Heart left ventricle (tissue), 16 donors: Measurements from ENCODE around the gene KCNN3. TPM values are rescaled to one million over a fixed set of nuclear protein-coding genes. Genes with fewer than 3 reads are reported as not detected.

ENCODE experiments used
- ATAC-seq, 4 donors: fragments of 200-7000 bp; cut with Tn5 transposase; one replicate each; pipeline ENCODE4 v1.9.1; 2020 to 2022; ENCODE audit warnings: moderate library complexity in 4 of 4, mild to moderate bottlenecking in 3 of 4, moderate number of reproducible peaks in 1 of 4
- DNase-seq, 5 donors: peaks; one replicate each; pipeline ENCODE4 v3.0.0-alpha.2; 2020
- H3K27ac ChIP-seq, 12 donors: fragments of 200-600 bp; sonication (generic) in 4 of 12; one replicate each; pipeline versions ENCODE4 v1.5.0 to v1.8.0; 2016 to 2022; ENCODE audit warnings: mild to moderate bottlenecking in 2 of 12
- H3K27me3 ChIP-seq, 9 donors: fragments of 200-600 bp; sonication (generic) in 2 of 9; one replicate each; pipeline versions ENCODE4 v1.5.1 to v1.8.0; 2016 to 2022; ENCODE audit warnings: mild to moderate bottlenecking in 3 of 9
- H3K36me3 ChIP-seq, 9 donors: fragments of 200-600 bp; sonication (generic) in 2 of 9; one replicate each; pipeline versions ENCODE4 v1.5.0 to v1.8.0; 2018 to 2022; ENCODE audit warnings: mild to moderate bottlenecking in 2 of 9
- H3K4me1 ChIP-seq, 12 donors: fragments of 200-600 bp; sonication (generic) in 4 of 12; one replicate each; pipeline versions ENCODE4 v1.5.0 to v1.8.0; 2016 to 2022; ENCODE audit warnings: mild to moderate bottlenecking in 3 of 12
- H3K4me3 ChIP-seq, 12 donors: fragments of 200-600 bp; sonication (generic) in 4 of 12; one replicate each; pipeline versions ENCODE4 v1.5.0 to v1.8.0; 2017 to 2022; ENCODE audit warnings: mild to moderate bottlenecking in 9 of 12, moderate library complexity in 4 of 12
- H3K9me3 ChIP-seq, 12 donors: fragments of 200-600 bp; sonication (generic) in 4 of 12; one replicate each; pipeline versions ENCODE4 v1.5.0 to v1.8.0; 2016 to 2022; ENCODE audit warnings: mild to moderate bottlenecking in 1 of 12
- CTCF ChIP-seq, 12 donors: fragments of 200-600 bp; sonication (generic) in 4 of 12; IDR thresholded peaks; one replicate each; pipeline versions ENCODE4 v1.5.0 to v1.8.0; 2018 to 2022; ENCODE audit warnings: antibody characterized with exemption in 12 of 12, mild to moderate bottlenecking in 5 of 12
- POLR2A ChIP-seq, 2 donors: fragments of 450-650 bp; IDR thresholded peaks; one replicate each; pipeline ENCODE4 v1.6.1; 2017; ENCODE audit warnings: antibody characterized with exemption in 2 of 2, mild to moderate bottlenecking in 2 of 2, moderate library complexity in 2 of 2
- WGBS, 4 donors: extraction: QIAGEN DNeasy Blood & Tissue Kit in 2 of 4; methylation state at CpG; one replicate each; pipeline versions ENCODE4 v1.1.5 to v1.1.7; 2013 to 2018; 5-methylcytosine and 5-hydroxymethylcytosine counted together
- intact Hi-C, 10 donors: fragments of 100-400 bp; cut with DNase I; formaldehyde crosslinking; loops; one replicate each; pipeline versions ENCODE4 v1.11.1 to v1.14.2; 2022
- polyA plus RNA-seq, 2 donors: library from polyadenylated mRNA; stranded (reverse); fragments of 200-250 nt; gene quantifications; one replicate each; pipeline ENCODE4 v1.2.3, GENCODE V29; 2013
- total RNA-seq, 9 donors: library from RNA; depleted of rRNA in 2 of 9; stranded (reverse); fragments of >200 nt in 2 of 9; fragmentation: NEBNext Ultra II Directional in 3 of 9; extraction: Animal tissue kit (Norgen Biotek cat#: 25700) in 3 of 9; gene quantifications; one replicate each; pipeline versions ENCODE4 v1.1.0 to v1.2.4, GENCODE V29; 2016 to 2023
- donor health status: ischemic (EF 13 %, LVEDD 7.1; RV severe dilation, severe dysfunction).
- donor health status: healthy with polysubstance abuse.
- donor health status: DM: no; HTN: yes; CAD: no.
- donor health status: DM: no; HTN: no; CAD: no.
- donor health status: ischemic (EF 25% LVEDD 6.9; RV normal size, moderate dysfunction).
- donor health status: ischemic (EF 25% LVEDD 5.7; RV mildly dilated, moderate dysfunction).
- donor health status: healthy.
- donor health status: DM: yes; HTN: yes; CAD: no.
- donor health status: ischemic (EF 35%, LVEDD 5.7; RV mildly dilated, moderate dysfunction).
- donor health status: nonischemic (EF 11% LVEDD 7.7; RV severe dilation, severe dysfunction).
- donor health status: DM: yes; HTN: yes; CAD: no.
- donor health status: PGD.
- donor health status: ischemic (EF 29% LVEDD 5.4; RV normal size, mild dysfunction).
- donor health status: nonischemic (EF 23%, LVEDD 6.1; RV moderate dilation, normal function).

KCNN3 gene
- total and polyA plus RNA-seq, 11 donors = 0.42 to 4.6 (median 2.2) TPM

- Histone ChIP-seq H3K4me1 (peaks cover 0 to 9% (median 0%) of the 10 kb centered on the region in 12 donors), H3K27ac (peak overlapping the region in 2 of 12 donors; percentile 38 to 58), H3K27me3 (no peaks in the 10 kb centered on the region), H3K4me3 (no peak overlapping the region), H3K9me3 (no peaks in the 10 kb centered on the region), H3K36me3 (no peaks in the 10 kb centered on the region)
- peak in 3 of 4 donors; percentile 16 to 61 (median 58) for ATAC-seq
- intact Hi-C loops = no loop called here
- 69 to 83% (median 79%) methylated on average over 10 of the region's 10 CpGs for WGBS, 4 donors
- TF ChIP-seq POLR2A (IDR thresholded peaks at IDR 0.05) (no peak), CTCF (IDR thresholded peaks at IDR 0.05) (no peak)
- DNase-seq = peak in 1 of 5 donors; percentile 32
These were observed 26.7 kb upstream of the KCNN3 start for GRCh38 chr1:154896771-154897286.

- no peaks in the 10 kb centered on the region for H3K9me3 ChIP-seq
- peak in 2 of 4 donors; percentile 33 to 67 for ATAC-seq
- TF ChIP-seq POLR2A (IDR thresholded peaks at IDR 0.05) = no peak
- no peak for TF ChIP-seq CTCF (IDR thresholded peaks at IDR 0.05)
- no peaks in the 10 kb centered on the region for H3K36me3 ChIP-seq
- intact Hi-C loops = no loop called here
- H3K27me3 ChIP-seq = no peaks in the 10 kb centered on the region
- H3K4me1 ChIP-seq = peaks cover 0 to 9% (median 0%) of the 10 kb centered on the region in 12 donors
- DNase-seq = no peak
- peak overlapping the region in 3 of 12 donors; percentile 20 to 58 (median 38) for H3K27ac ChIP-seq
- whole genome bisulfite sequencing, 4 donors = 46 to 67% (median 59%) methylated on average over 7 of the region's 7 CpGs
- H3K4me3 ChIP-seq = no peak overlapping the region
These were observed 25.7 kb upstream of the KCNN3 start for GRCh38 chr1:154895798-154896197.

GRCh38 chr1:154891452-154891851, 21.4 kb upstream of the KCNN3 start:
- no peaks in the 10 kb centered on the region for H3K36me3 ChIP-seq
- ATAC-seq = no peak

GRCh38 chr1:154888757-154889156, 18.7 kb upstream of the KCNN3 start:
- intact Hi-C loops = loop anchor here in 1 of 10 donors (10.0 kb wide), 1 partner anchor 46 kb away; the partner anchor contains the start of gene PMVK
- no peaks in the 10 kb centered on the region for H3K36me3 ChIP-seq
- ATAC-seq = no peak
- no peak overlapping the region for H3K27ac ChIP-seq
- H3K9me3 ChIP-seq = no peaks in the 10 kb centered on the region
- TF ChIP-seq CTCF (IDR thresholded peaks at IDR 0.05) (no peak), POLR2A (IDR thresholded peaks at IDR 0.05) (no peak)
- 58 to 62% (median 59%) methylated on average over 7 of the region's 7 CpGs for whole genome bisulfite sequencing, 4 donors
- no peaks in the 10 kb centered on the region for H3K27me3 ChIP-seq
- H3K4me1 ChIP-seq = peaks cover 0 to 16% (median 5%) of the 10 kb centered on the region in 12 donors
- H3K4me3 ChIP-seq = no peak overlapping the region
- DNase-seq = no peak

More at GRCh38 chr1:154891452-154891851, 21.4 kb upstream of the KCNN3 start:
- no peak for DNase-seq
- intact Hi-C loops = no loop called here
- Histone ChIP-seq H3K9me3 (no peaks in the 10 kb centered on the region), H3K27ac (no peak overlapping the region), H3K4me3 (no peak overlapping the region), H3K4me1 (peaks cover 0 to 10% (median 0%) of the 10 kb centered on the region in 12 donors), H3K27me3 (no peaks in the 10 kb centered on the region)
- 56 to 73% (median 67%) methylated on average over 1 of the region's 1 CpG for WGBS, 4 donors
- TF ChIP-seq CTCF (IDR thresholded peaks at IDR 0.05) = no peak
- TF ChIP-seq POLR2A (IDR thresholded peaks at IDR 0.05) = no peak
